Type B pancreatic cell (in vitro differentiated cells): ENCODE measurements around the gene WWC1. TPM values are rescaled to one million over a fixed set of nuclear protein-coding genes. Genes with fewer than 3 reads are reported as not detected.

Source experiments
- DNase-seq: peaks from one replicate; pipeline ENCODE4 v3.0.0; 2021; ENCODE audit warnings: mixed read lengths; ENCODE audit not compliant: unreplicated experiment; ENCODE audit errors: extremely low spot score
- H3K27ac Mint-ChIP-seq: 2 replicates; pipeline ENCODE4 v1.8.0; 2021; ENCODE audit warnings: mild to moderate bottlenecking, mixed read lengths
- H3K27me3 Mint-ChIP-seq: 2 replicates; pipeline ENCODE4 v1.8.0; 2021; ENCODE audit warnings: mixed read lengths
- H3K36me3 Mint-ChIP-seq: 2 replicates; pipeline ENCODE4 v1.8.0; 2021; ENCODE audit warnings: mixed read lengths
- H3K4me1 Mint-ChIP-seq: one replicate; pipeline ENCODE4 v1.8.0; 2021; ENCODE audit warnings: mixed read lengths; ENCODE audit not compliant: unreplicated experiment
- H3K4me3 Mint-ChIP-seq: 2 replicates; pipeline ENCODE4 v1.8.0; 2021; ENCODE audit warnings: mild to moderate bottlenecking, mixed read lengths
- H3K9me3 Mint-ChIP-seq: 2 replicates; pipeline ENCODE4 v1.8.0; 2021; ENCODE audit warnings: mixed read lengths
- CTCF ChIP-seq: fragments of 200-600 bp; sonication (generic); conservative IDR thresholded peaks from 2 replicates; pipeline ENCODE4 v1.5.0; 2021; ENCODE audit warnings: antibody characterized with exemption, mild to moderate bottlenecking
- total RNA-seq: library from RNA; stranded (reverse); gene quantifications from 2 replicates; pipeline ENCODE4 v1.2.1, GENCODE V29; 2021; ENCODE audit warnings: low replicate concordance

WWC1 gene
- total RNA-seq, 1 donor from 2014 or later: 80.1 TPM

GRCh38 chr5:168329302-168329701 is 37.9 kb downstream of the WWC1 start:
- H3K27ac Mint-ChIP-seq: peak overlapping the region; percentile 82
- H3K36me3 Mint-ChIP-seq: peaks cover 8% of the 10 kb centered on the region
- no peaks in the 10 kb centered on the region for H3K27me3 Mint-ChIP-seq
- TF ChIP-seq CTCF: no peak
- H3K9me3 Mint-ChIP-seq: peaks cover 4% of the 10 kb centered on the region
- peaks cover 43% of the 10 kb centered on the region for H3K4me1 Mint-ChIP-seq
- no peak for DNase-seq
- peak overlapping the region; percentile 21 for H3K4me3 Mint-ChIP-seq

- Mint-ChIP-seq H3K27ac (peak overlapping the region; percentile 82), H3K27me3 (no peaks in the 10 kb centered on the region), H3K4me3 (peak overlapping the region; percentile 50), H3K4me1 (peaks cover 48% of the 10 kb centered on the region), H3K9me3 (no peaks in the 10 kb centered on the region), H3K36me3 (peaks cover 7% of the 10 kb centered on the region)
- DNase-seq: no peak
- no peak for TF ChIP-seq CTCF
Observed at GRCh38 chr5:168332042-168332441, 40.6 kb downstream of the WWC1 start.

- no peak for TF ChIP-seq CTCF
Observed at GRCh38 chr5:168334280-168334679, 42.8 kb downstream of the WWC1 start.

GRCh38 chr5:168334695-168335094 is 43.2 kb downstream of the WWC1 start:
- no peaks in the 10 kb centered on the region for H3K27me3 Mint-ChIP-seq
- H3K4me3 Mint-ChIP-seq: peak overlapping the region; percentile 62

More at GRCh38 chr5:168334280-168334679, 42.8 kb downstream of the WWC1 start:
- H3K4me3 Mint-ChIP-seq: peak overlapping the region; percentile 62
- no peak for DNase-seq
- peaks cover 45% of the 10 kb centered on the region for H3K4me1 Mint-ChIP-seq
- H3K9me3 Mint-ChIP-seq: no peaks in the 10 kb centered on the region
- peak overlapping the region; percentile 98 for H3K27ac Mint-ChIP-seq
- H3K27me3 Mint-ChIP-seq: no peaks in the 10 kb centered on the region
- peaks cover 13% of the 10 kb centered on the region for H3K36me3 Mint-ChIP-seq

GRCh38 chr5:168337361-168337760 is 45.9 kb downstream of the WWC1 start:
- DNase-seq: no peak
- H3K36me3 Mint-ChIP-seq: peaks cover 23% of the 10 kb centered on the region
- no peaks in the 10 kb centered on the region for H3K9me3 Mint-ChIP-seq
- H3K27me3 Mint-ChIP-seq: no peaks in the 10 kb centered on the region
- H3K4me1 Mint-ChIP-seq: peaks cover 46% of the 10 kb centered on the region
- no peak overlapping the region for H3K4me3 Mint-ChIP-seq
- TF ChIP-seq CTCF: no peak
- H3K27ac Mint-ChIP-seq: peak overlapping the region; percentile 57

More at GRCh38 chr5:168334695-168335094, 43.2 kb downstream of the WWC1 start:
- no peak for TF ChIP-seq CTCF
- H3K9me3 Mint-ChIP-seq: no peaks in the 10 kb centered on the region
- H3K4me1 Mint-ChIP-seq: peaks cover 43% of the 10 kb centered on the region
- no peak for DNase-seq
- peaks cover 14% of the 10 kb centered on the region for H3K36me3 Mint-ChIP-seq
- peak overlapping the region; percentile 98 for H3K27ac Mint-ChIP-seq
